H1 (cell line): ENCODE measurements around the gene SELPLG. TPM values are rescaled to one million over a fixed set of nuclear protein-coding genes. Genes with fewer than 3 reads are reported as not detected.

Source experiments
- CTCF ChIA-PET: fragments of 300-600 bp; sonication (Branson Sonifier 250); formaldehyde crosslinking; loops from one replicate; lab custom pipeline; 2021; ENCODE audit not compliant: partially characterized antibody; lab: Charles Lee
- POLR2A ChIA-PET: fragments of 300-600 bp; sonication (Branson Sonifier 250); formaldehyde crosslinking; loops from one replicate; lab custom pipeline; 2021; ENCODE audit warnings: inconsistent platforms; ENCODE audit not compliant: partially characterized antibody; lab: Charles Lee
- DNase-seq, 2 experiments: peaks; one replicate each; pipeline versions ENCODE4 v3.0.0 to v3.0.0-alpha.2; 2010 to 2022; ENCODE audit warnings: low spot score in 2 of 2, low read depth in 1 of 2, mixed read lengths in 1 of 2
- FAIRE-seq: peaks from 2 replicates; lab custom pipeline; 2011; peaks lifted over from hg19 to GRCh38; lab: Jason Lieb, UNC
- H2AFZ ChIP-seq: 2 replicates; pipeline ENCODE4 v1.8.1; 2012; ENCODE audit warnings: low read length, inconsistent platforms
- H2AK5ac ChIP-seq: 2 replicates; pipeline ENCODE4 v1.6.1; 2013; ENCODE audit warnings: low read depth, low read length
- H2BK120ac ChIP-seq: replicated peaks from 2 replicates; pipeline ENCODE3; 2013; ENCODE audit warnings: low read depth, low read length, inconsistent platforms
- H2BK12ac ChIP-seq: 2 replicates; pipeline ENCODE4 v1.6.1; 2013; ENCODE audit warnings: low read depth, low read length
- H2BK15ac ChIP-seq: 2 replicates; pipeline ENCODE4 v1.6.1; 2013; ENCODE audit warnings: low read length
- H2BK20ac ChIP-seq: 2 replicates; pipeline ENCODE4 v1.6.1; 2013; ENCODE audit warnings: low read length
- H2BK5ac ChIP-seq: 2 replicates; pipeline ENCODE4 v1.6.1; 2013; ENCODE audit warnings: low read depth, low read length
- H3K14ac ChIP-seq: 2 replicates; pipeline ENCODE4 v1.6.1; 2013; ENCODE audit warnings: inconsistent platforms; ENCODE audit not compliant: insufficient read length
- H3K18ac ChIP-seq: 2 replicates; pipeline ENCODE4 v1.6.1; 2013; ENCODE audit warnings: low read length; ENCODE audit errors: extremely low read depth
- H3K23ac ChIP-seq: 2 replicates; pipeline ENCODE4 v1.6.1; 2013; ENCODE audit warnings: inconsistent platforms; ENCODE audit not compliant: insufficient read length
- H3K23me2 ChIP-seq: 2 replicates; pipeline ENCODE4 v1.6.1; 2013; ENCODE audit warnings: low read depth, low read length
- H3K27ac ChIP-seq: 2 replicates; pipeline ENCODE4 v1.6.1; 2011; ENCODE audit warnings: low read depth, low read length, inconsistent platforms
- H3K27me3 ChIP-seq, 4 experiments: replicated peaks in 1 of 4; 1 replicate in 1 of 4; 2 replicates in 3 of 4; pipeline versions ENCODE4 v1.6.1 to v1.8.1; 2011 to 2013; ENCODE audit warnings: low read length in 3 of 4, mild to moderate bottlenecking in 3 of 4, inconsistent platforms in 2 of 4, mixed read lengths in 2 of 4, moderate library complexity in 1 of 4; ENCODE audit not compliant: control insufficient read depth in 3 of 4, insufficient read depth in 3 of 4; ENCODE audit errors: extremely low read depth in 1 of 4
- H3K36me3 ChIP-seq, 4 experiments: 2 replicates each; pipeline versions ENCODE4 v1.6.1 to v1.8.1; 2011 to 2013; ENCODE audit warnings: mild to moderate bottlenecking in 4 of 4, low read length in 3 of 4, moderate library complexity in 2 of 4, control low read depth in 1 of 4, inconsistent platforms in 1 of 4; ENCODE audit not compliant: insufficient read depth in 4 of 4, control insufficient read depth in 2 of 4
- H3K4ac ChIP-seq: replicated peaks from 2 replicates; pipeline ENCODE3; 2013; ENCODE audit warnings: low read length, low read depth, mixed read lengths, inconsistent platforms; ENCODE audit not compliant: insufficient read length
- H3K4me1 ChIP-seq, 4 experiments: replicated peaks in 1 of 4; 1 replicate in 1 of 4; 2 replicates in 3 of 4; pipeline versions ENCODE4 v1.6.1 to v1.8.1; 2011 to 2013; ENCODE audit warnings: low read length in 3 of 4, inconsistent platforms in 2 of 4, mixed read lengths in 1 of 4; ENCODE audit not compliant: insufficient read depth in 4 of 4, control insufficient read depth in 3 of 4
- H3K4me2 ChIP-seq, 2 experiments: 2 replicates each; pipeline versions ENCODE4 v1.6.1 to v1.8.1; 2011 to 2013; ENCODE audit warnings: low read depth in 2 of 2, low read length in 2 of 2, control low read depth in 1 of 2, inconsistent platforms in 1 of 2, mild to moderate bottlenecking in 1 of 2; ENCODE audit not compliant: insufficient read depth in 1 of 2
- H3K4me3 ChIP-seq, 4 experiments: fragments of 200-600, 300-600 bp in 1 of 4; sonication (generic), shearing (Covaris generic), sonication (Bioruptor Twin) in 1 of 4; 2 replicates each; pipeline versions ENCODE4 v1.5.1 to v1.8.1; 2011 to 2016; ENCODE audit warnings: low read length in 4 of 4, low read depth in 3 of 4, control low read depth in 2 of 4, inconsistent platforms in 2 of 4, mild to moderate bottlenecking in 2 of 4, mixed read lengths in 1 of 4, moderate library complexity in 1 of 4; ENCODE audit not compliant: insufficient read depth in 2 of 4; ENCODE audit errors: extremely low read depth in 1 of 4
- H3K56ac ChIP-seq: replicated peaks from 2 replicates; pipeline ENCODE3; 2013; ENCODE audit warnings: low read depth, mild to moderate bottlenecking, mixed read lengths, low read length, inconsistent platforms; ENCODE audit not compliant: insufficient read length
- H3K79me1 ChIP-seq: 2 replicates; pipeline ENCODE4 v1.6.1; 2013; ENCODE audit warnings: low read depth, low read length, control low read depth
- H3K79me2 ChIP-seq, 2 experiments: 2 replicates each; pipeline versions ENCODE4 v1.6.1 to v1.8.1; 2012 to 2013; ENCODE audit warnings: low read length in 2 of 2, mild to moderate bottlenecking in 2 of 2, inconsistent platforms in 1 of 2; ENCODE audit not compliant: insufficient read depth in 2 of 2, control insufficient read depth in 1 of 2
- H3K9ac ChIP-seq, 4 experiments: replicated peaks in 1 of 4; 1 replicate in 1 of 4; 2 replicates in 3 of 4; pipeline versions ENCODE4 v1.6.1 to v1.8.1; 2011 to 2013; ENCODE audit warnings: low read depth in 3 of 4, low read length in 3 of 4, control low read depth in 2 of 4, mild to moderate bottlenecking in 2 of 4, moderate library complexity in 2 of 4, inconsistent platforms in 1 of 4; ENCODE audit errors: extremely low read depth in 1 of 4
- H3K9me3 ChIP-seq, 2 experiments: 2 replicates each; pipeline versions ENCODE4 v1.6.1 to v1.8.1; 2012 to 2013; ENCODE audit warnings: mild to moderate bottlenecking in 2 of 2, moderate library complexity in 2 of 2, control low read depth in 1 of 2, inconsistent platforms in 1 of 2, low read depth in 1 of 2, low read length in 1 of 2, mixed read lengths in 1 of 2; ENCODE audit not compliant: insufficient read depth in 2 of 2
- H4K20me1 ChIP-seq, 2 experiments: replicated peaks in 1 of 2; 2 replicates each; pipeline versions ENCODE3 to v1.8.1; 2011 to 2013; ENCODE audit warnings: inconsistent platforms in 2 of 2, low read length in 2 of 2, mild to moderate bottlenecking in 1 of 2; ENCODE audit not compliant: insufficient read depth in 2 of 2, control insufficient read depth in 1 of 2
- H4K5ac ChIP-seq: 2 replicates; pipeline ENCODE4 v1.6.1; 2013; ENCODE audit warnings: low read length, low read depth, mixed read lengths, inconsistent platforms; ENCODE audit not compliant: insufficient read length
- H4K8ac ChIP-seq: 2 replicates; pipeline ENCODE4 v1.8.0; 2013; ENCODE audit warnings: mild to moderate bottlenecking, moderate library complexity, low read length, inconsistent platforms; ENCODE audit not compliant: insufficient read depth; ENCODE audit errors: extremely low read depth
- H4K91ac ChIP-seq: replicated peaks from 2 replicates; pipeline ENCODE3; 2013; ENCODE audit warnings: low read length, mixed read lengths, inconsistent platforms; ENCODE audit not compliant: insufficient read length
- BRCA1 ChIP-seq: IDR thresholded peaks from 2 replicates; pipeline ENCODE4 v1.6.1; 2012; ENCODE audit warnings: low read depth, low read length, improper control_type of control experiment
- SP2 ChIP-seq: IDR thresholded peaks from 2 replicates; pipeline ENCODE4 v1.6.1; 2012; ENCODE audit warnings: mild to moderate bottlenecking, low read length, inconsistent platforms
- SP4 ChIP-seq: IDR thresholded peaks from 2 replicates; pipeline ENCODE4 v1.6.1; 2012; ENCODE audit warnings: low read length, inconsistent platforms
- ZNF274 ChIP-seq: IDR thresholded peaks from 2 replicates; pipeline ENCODE4 v1.7.0; 2012; ENCODE audit warnings: low read length, borderline replicate concordance; ENCODE audit errors: extremely low read depth
- WGBS, 2 experiments: shearing (Covaris generic) in 1 of 2; methylation state at CpG; one replicate each; pipeline versions ENCODE4 v1.1.6 to v1.1.7; 2013 to 2015; ENCODE audit warnings: low lambda C conversion rate in 2 of 2, mixed read lengths in 2 of 2, inconsistent platforms in 1 of 2, low coverage in 1 of 2, missing lambda C conversion rate in 1 of 2; ENCODE audit not compliant: insufficient replicate concordance in 2 of 2, insufficient coverage in 1 of 2, insufficient read length in 1 of 2; ENCODE audit errors: extremely low coverage in 1 of 2, missing lambda C conversion rate in 1 of 2; 5-methylcytosine and 5-hydroxymethylcytosine counted together
- polyA plus RNA-seq, 7 experiments: library from polyadenylated mRNA; depleted of rRNA in 3 of 7; stranded (reverse) in 5 of 7; unstranded in 2 of 7; fragments of >200 nt in 5 of 7; fragments of 200-250 nt in 2 of 7; gene quantifications; 1 replicate in 5 of 7; 2 replicates in 1 of 7; 4 replicates in 1 of 7; pipeline versions ENCODE4 v1.2.1 to v1.2.3, GENCODE V29; 2011 to 2013; ENCODE audit warnings: missing spikeins in 2 of 7, mixed read lengths in 2 of 7
- total RNA-seq: library from RNA; stranded (reverse); fragmentation: NEBNext Ultra II Directional; extraction: Animal tissue kit (Norgen Biotek cat#: 25700); gene quantifications from 2 replicates; pipeline ENCODE4 v1.2.1, GENCODE V29; 2021

SELPLG gene
- total and polyA plus RNA-seq, 2 of the 8 experiments (the other 6 are each of a cell fraction or from before 2014, with no cell fraction given), result 0.18 TPM; not detected in 1

DNA sequence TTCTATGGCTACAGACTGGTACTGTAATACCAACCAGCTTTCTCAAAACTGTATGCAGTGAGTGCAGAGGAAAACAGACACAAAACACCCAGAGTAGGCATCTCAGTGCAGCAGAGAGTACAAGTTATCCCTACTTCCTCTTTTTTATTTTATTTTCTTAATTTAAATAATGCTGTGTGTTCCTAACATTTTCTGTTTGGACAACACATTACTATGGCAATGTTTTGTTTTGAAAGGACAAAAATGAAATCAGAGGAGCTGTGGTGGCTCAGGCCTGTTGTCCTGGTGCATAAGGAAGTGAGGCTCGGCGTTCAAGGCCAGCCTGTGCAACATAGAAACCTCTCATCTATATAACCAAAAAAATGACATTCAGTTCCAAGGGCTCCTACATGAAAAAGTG lies 33.7 kb upstream of the SELPLG start:
- no peak overlapping the region for H3K9ac ChIP-seq
- DNase-seq (no peak), FAIRE-seq (no peak)
- ChIA-PET CTCF (interaction anchor here (0.6 to 10.4 kb wide), 17 partner anchors 9 to 286 kb away, joined by 3 to 188 read pairs (median 5); no protein-coding TSS in a partner anchor), POLR2A (interaction anchor here (0.7 to 1.7 kb wide), 3 partner anchors 13 to 134 kb away, joined by 3 to 6 read pairs (median 3); no protein-coding TSS in a partner anchor)
- TF ChIP-seq BRCA1 (no peak), ZNF274 (no peak), SP4 (no peak), SP2 (no peak)
- no peaks in the 10 kb centered on the region for H3K36me3 ChIP-seq
- no peak overlapping the region for H4K5ac ChIP-seq
- H3K27ac ChIP-seq, result no peak overlapping the region
- H2BK20ac ChIP-seq, result no peak overlapping the region
- 85% methylated on average over 2 of the region's 2 CpGs; no CpG with 5 or more reads in 1 of the 2 experiments for WGBS, 2 experiments
- no peak overlapping the region for H3K4me3 ChIP-seq
- H2AFZ ChIP-seq, result no peak overlapping the region
- H3K79me1 ChIP-seq, result peaks cover 10% of the 10 kb centered on the region; the same call in 1 of the 2 replicates
- no peak overlapping the region for H2BK120ac ChIP-seq
- H4K20me1 ChIP-seq, result peaks cover 3 to 7% of the 10 kb centered on the region in 2 experiments
- H4K91ac ChIP-seq, result no peak overlapping the region
- no peak overlapping the region for H4K8ac ChIP-seq
- H2AK5ac ChIP-seq, result no peak overlapping the region
- no peak overlapping the region for H3K4me2 ChIP-seq
- H3K4ac ChIP-seq, result no peak overlapping the region
- H3K27me3 ChIP-seq, result no peaks in the 10 kb centered on the region
- no peak overlapping the region for H3K14ac ChIP-seq
- no peak overlapping the region for H2BK5ac ChIP-seq
- H2BK15ac ChIP-seq, result no peak overlapping the region
- H3K9me3 ChIP-seq, result no peaks in the 10 kb centered on the region
- H3K18ac ChIP-seq, result no peak overlapping the region
- peaks cover 0 to 6% (median 1%) of the 10 kb centered on the region in 4 experiments; a peak in 5 of 7 replicates for H3K4me1 ChIP-seq
- no peak overlapping the region for H3K23ac ChIP-seq
- H3K23me2 ChIP-seq, result no peaks in the 10 kb centered on the region
- H2BK12ac ChIP-seq, result no peak overlapping the region
- no peak overlapping the region for H3K56ac ChIP-seq
- H3K79me2 ChIP-seq, result peaks cover 0 to 10% of the 10 kb centered on the region in 2 experiments; a peak in 2 of 4 replicates
